Measurements from ENCODE around the gene DEGS2. TPM values are rescaled to one million over a fixed set of nuclear protein-coding genes. Genes with fewer than 3 reads are reported as not detected.

Gene DEGS2
- total and polyA plus RNA-seq, 4 donors = 3.6 to 7.4 (median 5.7) TPM

DNA sequence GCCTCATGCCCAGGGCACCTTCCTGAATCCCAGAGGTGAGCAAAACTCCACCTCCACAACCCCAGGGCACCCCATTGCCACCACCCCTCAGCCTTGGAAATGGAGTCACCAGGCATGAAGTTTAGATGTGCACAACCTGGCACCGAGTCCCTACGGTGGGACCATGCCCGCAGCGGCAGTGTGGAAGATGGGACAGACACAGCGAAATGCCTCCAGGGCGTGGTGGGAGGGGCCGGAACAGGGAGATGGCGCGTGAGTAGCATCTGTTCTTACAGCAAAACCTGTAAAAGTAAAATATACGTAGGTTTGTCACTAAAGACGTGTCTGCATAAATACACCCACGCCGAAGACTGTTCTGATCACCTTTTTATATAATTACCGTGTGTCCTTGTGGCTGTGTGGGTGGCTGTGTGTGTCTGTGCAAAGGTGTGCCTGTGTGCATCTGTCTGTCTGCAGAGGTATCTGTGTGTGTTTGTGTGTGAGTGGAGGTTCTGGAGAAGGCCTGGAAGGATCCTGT, 17.4 kb upstream of the DEGS2 start:
- H3K27me3 ChIP-seq (ENCODE audit: control insufficient read depth in 3 of 3, insufficient read depth in 3 of 3, low read length in 2 of 3) = no peaks in the 10 kb centered on the region
- H3K27ac ChIP-seq (ENCODE audit: low read depth in 1 of 2, low read length in 1 of 2) = no peak overlapping the region
- no peaks in the 10 kb centered on the region for H3K9me3 ChIP-seq (ENCODE audit: control insufficient read depth in 4 of 4, insufficient read depth in 3 of 4, low read length in 3 of 4)
- DNase-seq = no peak
- WGBS, 2 donors = 95 to 98% methylated on average over 14 of the region's 14 CpGs
- no peaks in the 10 kb centered on the region for H3K36me3 ChIP-seq (ENCODE audit: control insufficient read depth in 4 of 4, insufficient read depth in 4 of 4, low read length in 4 of 4)
- no peak overlapping the region for H3K9ac ChIP-seq (ENCODE audit: insufficient read depth in 1 of 2, low read length in 2 of 2)
- no peaks in the 10 kb centered on the region for H3K4me1 ChIP-seq (ENCODE audit: control insufficient read depth in 5 of 5, insufficient read depth in 5 of 5, low read length in 5 of 5)
- TF ChIP-seq CTCF (IDR thresholded peaks at IDR 0.05; ENCODE audit: control extremely low read depth, extremely low read depth) = no peak
- no peak overlapping the region for H3K4me3 ChIP-seq
- ATAC-seq (ENCODE audit: insufficient read depth, low FRiP score) = no peak

DNA sequence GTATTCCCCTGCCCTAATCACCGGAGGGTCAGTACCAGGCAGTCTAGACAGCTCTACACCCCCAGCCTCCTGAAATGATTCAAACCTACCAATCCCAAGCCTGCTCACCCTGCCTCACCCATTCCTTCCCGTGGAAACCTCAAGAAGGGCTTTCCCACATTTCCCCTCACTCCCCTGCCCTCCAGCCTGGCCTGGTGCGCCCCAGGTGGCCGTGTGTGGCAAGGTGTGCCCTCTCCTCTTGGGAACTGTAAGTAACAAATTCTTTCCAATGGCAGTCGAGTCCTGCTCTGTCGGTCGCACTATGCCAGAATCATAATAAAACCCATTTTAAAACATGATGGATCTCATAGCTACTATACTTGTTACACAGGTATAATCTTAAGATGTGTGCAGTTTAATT, 13.9 kb upstream of the DEGS2 start:
- 82 to 91% methylated on average over 7 of the region's 7 CpGs for WGBS, 2 donors
- Histone ChIP-seq H3K9me3 (ENCODE audit: control insufficient read depth in 4 of 4, insufficient read depth in 3 of 4, low read length in 3 of 4) (no peaks in the 10 kb centered on the region), H3K4me1 (ENCODE audit: control insufficient read depth in 5 of 5, insufficient read depth in 5 of 5, low read length in 5 of 5) (no peaks in the 10 kb centered on the region), H3K36me3 (ENCODE audit: control insufficient read depth in 4 of 4, insufficient read depth in 4 of 4, low read length in 4 of 4) (no peaks in the 10 kb centered on the region), H3K27me3 (ENCODE audit: control insufficient read depth in 3 of 3, insufficient read depth in 3 of 3, low read length in 2 of 3) (no peaks in the 10 kb centered on the region), H3K4me3 (no peak overlapping the region), H3K27ac (ENCODE audit: low read depth in 1 of 2, low read length in 1 of 2) (no peak overlapping the region), H3K9ac (ENCODE audit: insufficient read depth in 1 of 2, low read length in 2 of 2) (no peak overlapping the region)
- ATAC-seq (ENCODE audit: insufficient read depth, low FRiP score) (no peak), DNase-seq (no peak)
- TF ChIP-seq CTCF (IDR thresholded peaks at IDR 0.05; ENCODE audit: control extremely low read depth, extremely low read depth) = no peak

GRCh38 chr14:100172811-100173210, 13.4 kb upstream of the DEGS2 start:
- H3K27me3 ChIP-seq (ENCODE audit: control insufficient read depth in 3 of 3, insufficient read depth in 3 of 3, low read length in 2 of 3) = no peaks in the 10 kb centered on the region
- no peak overlapping the region for H3K9ac ChIP-seq (ENCODE audit: insufficient read depth in 1 of 2, low read length in 2 of 2)
- 87 to 88% methylated on average over 5 of the region's 5 CpGs for WGBS, 2 donors
- ATAC-seq (ENCODE audit: insufficient read depth, low FRiP score) = no peak
- H3K9me3 ChIP-seq (ENCODE audit: control insufficient read depth in 4 of 4, insufficient read depth in 3 of 4, low read length in 3 of 4) = no peaks in the 10 kb centered on the region
- H3K4me1 ChIP-seq (ENCODE audit: control insufficient read depth in 5 of 5, insufficient read depth in 5 of 5, low read length in 5 of 5) = no peaks in the 10 kb centered on the region
- no peak for DNase-seq
- H3K27ac ChIP-seq (ENCODE audit: low read depth in 1 of 2, low read length in 1 of 2) = no peak overlapping the region
- H3K36me3 ChIP-seq (ENCODE audit: control insufficient read depth in 4 of 4, insufficient read depth in 4 of 4, low read length in 4 of 4) = no peaks in the 10 kb centered on the region
- H3K4me3 ChIP-seq = no peak overlapping the region
- no peak for TF ChIP-seq CTCF (IDR thresholded peaks at IDR 0.05; ENCODE audit: control extremely low read depth, extremely low read depth)

DNA sequence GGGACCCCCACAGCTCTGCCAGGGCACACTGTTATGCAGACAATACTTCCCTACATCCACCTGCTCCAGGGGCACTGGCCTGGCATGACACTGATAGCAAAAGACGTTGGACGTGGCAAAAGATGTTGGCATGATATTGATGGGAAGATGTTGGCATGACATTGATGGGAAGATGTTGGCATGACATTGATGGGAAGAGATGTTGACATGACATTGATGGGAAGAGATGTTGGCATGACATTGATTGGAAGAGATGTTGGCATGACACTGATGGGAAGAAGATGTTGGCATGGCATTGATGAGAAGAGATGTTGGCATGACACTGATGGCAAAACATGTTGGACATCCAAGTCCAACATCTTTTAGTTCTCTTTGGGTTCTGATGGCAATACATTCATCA, 11.4 kb upstream of the DEGS2 start:
- Histone ChIP-seq H3K36me3 (ENCODE audit: control insufficient read depth in 4 of 4, insufficient read depth in 4 of 4, low read length in 4 of 4) (no peaks in the 10 kb centered on the region), H3K27me3 (ENCODE audit: control insufficient read depth in 3 of 3, insufficient read depth in 3 of 3, low read length in 2 of 3) (peaks cover 0 to 6% (median 0%) of the 10 kb centered on the region in 3 donors), H3K4me3 (no peak overlapping the region), H3K9me3 (ENCODE audit: control insufficient read depth in 4 of 4, insufficient read depth in 3 of 4, low read length in 3 of 4) (no peaks in the 10 kb centered on the region), H3K9ac (ENCODE audit: insufficient read depth in 1 of 2, low read length in 2 of 2) (no peak overlapping the region), H3K4me1 (ENCODE audit: control insufficient read depth in 5 of 5, insufficient read depth in 5 of 5, low read length in 5 of 5) (peaks cover 0 to 5% (median 0%) of the 10 kb centered on the region in 5 donors), H3K27ac (ENCODE audit: low read depth in 1 of 2, low read length in 1 of 2) (no peak overlapping the region)
- TF ChIP-seq CTCF (IDR thresholded peaks at IDR 0.05; ENCODE audit: control extremely low read depth, extremely low read depth) = no peak
- ATAC-seq (ENCODE audit: insufficient read depth, low FRiP score) (no peak), DNase-seq (no peak)
- 96 to 97% methylated on average over 2 of the region's 2 CpGs for WGBS, 2 donors
